NCI-H2107 treated with DMSO at 0.1 percent for 48 hours (cell line): ENCODE results near the gene C2CD4D.
"Not testable (repeated sequence)": the region's sequence is repeated elsewhere in the genome, so short reads cannot be mapped to it uniquely, and the experiment has no call there.

Source experiments
- DNase-seq: peaks from one replicate; lab custom pipeline; 2025; ENCODE audit not compliant: unreplicated experiment; lab: John Stamatoyannopoulos, UW

C2CD4D gene

DNA sequence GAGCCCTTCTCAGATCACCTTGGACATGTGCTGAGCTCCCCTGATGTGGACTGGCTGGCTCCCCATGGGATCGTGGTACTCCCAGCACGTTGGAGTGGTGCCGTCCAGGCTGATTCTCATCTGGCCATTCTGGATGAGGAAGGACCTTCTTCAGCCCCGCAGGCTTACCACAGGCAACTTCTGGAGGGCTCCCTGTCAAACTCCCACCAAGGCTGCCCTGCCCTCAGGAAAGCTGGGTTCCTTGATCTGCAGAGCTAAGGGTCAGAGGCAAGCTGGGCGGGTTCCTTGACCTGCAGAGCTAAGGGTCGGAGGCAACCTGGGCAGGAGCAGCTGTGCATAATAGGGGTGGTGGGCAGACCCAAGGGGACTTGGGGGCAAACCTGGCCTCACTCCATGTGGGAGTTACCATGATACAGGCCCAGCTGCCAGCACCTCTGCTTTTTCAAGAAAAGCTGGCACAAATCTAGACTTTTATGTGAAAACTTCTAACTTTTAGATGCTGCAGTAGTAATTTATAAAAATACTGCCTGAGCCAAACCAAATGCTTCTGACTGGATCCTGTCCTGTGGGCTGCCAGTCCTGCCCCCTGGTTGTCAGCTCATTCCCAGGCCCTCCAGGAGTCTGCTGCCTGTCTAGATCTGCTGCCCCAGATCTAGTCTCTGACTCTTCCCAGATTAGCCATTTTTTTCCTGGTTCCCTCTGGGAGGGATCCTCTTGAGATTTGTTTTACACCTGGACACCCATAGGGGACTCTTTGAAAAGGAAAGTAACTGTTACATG, 19.5 kb upstream of the C2CD4D start:
- DNase-seq = no peak

DNA sequence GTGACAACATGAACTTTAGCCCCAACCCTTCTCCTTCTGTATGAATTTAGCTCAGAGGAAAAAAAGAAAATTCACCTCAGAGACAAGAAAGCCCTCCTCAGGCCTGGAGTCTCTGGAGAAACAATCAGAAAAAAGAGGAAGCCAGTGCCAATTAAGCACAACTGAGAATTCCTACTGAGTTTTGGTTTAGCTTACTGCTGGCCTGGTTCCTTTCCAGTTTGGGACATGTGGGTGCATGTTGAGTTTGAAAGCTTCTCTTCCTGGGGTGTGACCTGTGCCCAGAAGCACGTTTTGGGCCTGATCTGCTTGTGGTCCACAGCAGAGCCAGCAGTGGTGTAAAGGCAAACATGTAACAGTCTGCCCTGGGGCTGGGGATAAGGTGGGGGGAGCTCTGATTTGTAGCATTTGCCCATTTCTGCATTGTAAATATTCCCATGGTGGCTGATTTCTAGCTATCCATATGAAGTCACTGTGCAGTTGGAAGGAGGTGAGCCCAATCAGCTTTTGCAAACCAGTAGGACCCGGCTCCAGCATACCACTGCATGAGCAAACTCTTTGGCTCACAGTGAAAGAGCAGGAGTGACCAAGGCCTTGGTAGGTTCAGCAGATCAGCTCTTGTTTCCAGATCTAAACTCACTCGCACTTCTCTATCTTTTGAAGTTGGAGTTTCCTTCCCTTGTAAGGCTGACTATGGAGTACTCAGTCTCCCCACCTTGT, 18.6 kb upstream of the C2CD4D start:
- DNase-seq = no peak

DNA sequence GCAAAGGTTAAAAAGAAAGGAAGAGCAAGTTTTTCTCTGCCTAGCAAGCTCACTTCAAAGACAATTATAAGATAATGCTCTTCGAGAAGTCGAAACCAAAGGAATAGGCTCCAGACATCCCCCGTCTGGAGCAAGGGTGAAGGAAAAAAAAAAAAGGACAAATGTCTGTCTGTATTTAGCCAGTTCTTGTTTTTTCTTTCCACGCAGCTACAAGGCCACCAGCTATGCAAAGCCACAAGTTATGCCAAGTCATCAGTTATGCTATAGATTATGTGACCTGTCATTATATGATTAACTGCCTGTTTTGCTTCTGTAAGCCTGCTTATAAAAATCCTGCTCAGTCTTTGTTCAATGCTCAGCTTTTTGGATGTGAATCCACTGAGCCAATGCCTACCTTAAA, 16.3 kb upstream of the C2CD4D start:
- no peak for DNase-seq

DNA sequence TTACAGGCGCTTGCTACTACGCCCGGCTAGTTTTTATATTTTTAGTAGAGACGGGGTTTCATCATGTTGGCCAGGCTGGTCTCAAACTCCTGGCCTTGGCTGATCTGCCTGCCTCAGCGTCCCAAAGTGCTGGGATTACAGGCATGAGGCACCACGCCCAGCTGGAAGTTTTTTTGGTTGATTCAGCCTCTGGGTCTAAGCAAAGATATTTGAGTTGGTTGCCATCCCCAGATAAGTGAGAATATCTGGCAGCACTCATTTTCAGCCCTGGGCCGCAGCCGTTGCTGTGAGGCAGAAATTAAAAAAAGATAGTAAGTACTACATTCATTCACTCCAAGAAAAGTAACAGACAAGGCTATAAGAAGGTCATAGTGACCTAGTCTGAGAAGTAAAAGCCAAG, 15.9 kb upstream of the C2CD4D start:
- not testable (repeated sequence) for DNase-seq

DNA sequence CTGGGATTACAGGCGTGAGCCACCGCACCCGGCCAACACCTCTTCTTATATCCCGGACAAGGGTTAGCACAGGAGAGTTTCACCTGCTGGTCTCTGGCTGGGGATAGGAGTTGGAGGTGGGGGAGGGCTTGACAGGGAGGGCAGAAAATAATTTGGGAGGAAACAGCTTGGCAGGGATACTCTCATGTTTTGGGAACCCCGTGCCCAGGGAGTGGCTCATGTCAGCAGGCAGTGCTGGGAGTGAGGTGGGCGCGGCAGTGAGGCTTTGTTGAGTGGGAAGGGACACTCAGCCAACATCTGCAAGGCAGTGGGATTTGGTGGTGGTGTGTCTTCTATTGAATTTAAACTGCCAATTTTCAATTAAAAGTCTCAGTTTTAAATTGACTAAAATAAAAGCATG, 15.0 kb upstream of the C2CD4D start:
- no peak for DNase-seq

DNA sequence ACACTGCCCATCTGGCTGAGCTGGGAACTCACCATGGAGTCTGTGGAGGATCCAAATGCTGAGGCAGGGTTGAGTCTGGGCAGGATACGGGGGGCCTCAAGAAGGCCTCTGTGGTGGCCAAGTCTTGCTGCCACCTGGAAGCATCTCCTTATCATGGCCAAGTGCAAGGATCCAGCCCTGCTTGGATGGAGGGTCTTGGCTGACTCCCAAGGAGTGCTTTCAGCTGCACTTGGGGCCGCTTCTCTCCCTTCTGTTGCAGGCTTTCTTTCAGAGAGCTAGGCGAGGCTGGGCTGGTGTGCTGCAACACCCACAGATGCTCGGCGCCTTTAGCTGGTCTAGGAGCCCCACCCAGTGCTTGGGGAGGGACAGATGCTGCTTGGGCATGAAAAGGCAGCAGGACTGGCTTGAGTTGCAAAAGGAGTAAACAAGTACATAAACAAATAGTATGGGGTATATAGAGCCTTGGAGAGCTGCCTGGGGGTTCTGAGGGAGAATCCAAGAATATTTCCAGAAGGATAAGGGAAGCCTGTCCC, 13.9 kb upstream of the C2CD4D start, which contains the start of gene THEM5:
THEM5 (minus strand) TSS at position 302 of the 533 bp plus-strand sequence; CDS start at position 155, 147 bp downstream.
- no peak for DNase-seq

DNA sequence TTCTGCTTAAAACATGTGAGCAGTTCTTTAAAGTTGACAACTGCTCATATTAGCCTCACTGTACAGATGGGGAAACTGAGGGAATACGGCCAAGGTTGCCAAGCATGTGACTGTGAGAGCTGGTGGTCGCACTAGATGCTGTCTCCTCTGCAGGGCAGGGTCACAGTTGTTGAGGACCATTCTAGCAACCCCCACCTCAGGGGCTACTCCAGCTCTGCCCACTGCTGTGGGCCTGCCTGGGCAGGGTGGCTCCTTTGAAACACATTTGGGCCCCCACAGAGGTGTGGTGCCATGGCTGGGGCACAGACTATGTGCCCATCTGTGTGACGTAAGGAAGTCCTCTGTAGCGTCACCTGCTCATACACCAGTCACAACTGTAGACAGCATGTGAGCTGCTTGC, 13.1 kb upstream of the C2CD4D start:
- no peak for DNase-seq

DNA sequence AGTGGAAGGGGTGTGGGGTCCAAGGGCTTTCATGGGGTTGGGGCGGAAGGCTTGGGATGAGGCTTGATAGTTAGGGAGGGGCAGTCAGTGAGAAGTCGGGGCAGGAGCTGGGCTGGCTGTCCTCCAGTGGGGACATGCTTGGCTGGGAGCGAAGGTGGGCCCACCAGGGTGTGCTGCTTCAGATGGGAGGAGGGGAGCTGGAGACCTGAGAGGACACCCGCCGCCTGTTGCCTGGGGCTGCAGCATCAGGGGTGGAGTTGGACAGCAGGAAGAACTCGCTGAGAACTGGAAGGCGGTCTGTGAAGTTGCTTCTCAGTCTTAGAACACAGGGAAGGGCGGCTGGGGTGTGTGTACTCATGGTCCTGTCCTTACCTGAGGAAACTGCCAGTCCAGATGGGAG, 12.3 kb upstream of the C2CD4D start:
- no peak for DNase-seq

DNA sequence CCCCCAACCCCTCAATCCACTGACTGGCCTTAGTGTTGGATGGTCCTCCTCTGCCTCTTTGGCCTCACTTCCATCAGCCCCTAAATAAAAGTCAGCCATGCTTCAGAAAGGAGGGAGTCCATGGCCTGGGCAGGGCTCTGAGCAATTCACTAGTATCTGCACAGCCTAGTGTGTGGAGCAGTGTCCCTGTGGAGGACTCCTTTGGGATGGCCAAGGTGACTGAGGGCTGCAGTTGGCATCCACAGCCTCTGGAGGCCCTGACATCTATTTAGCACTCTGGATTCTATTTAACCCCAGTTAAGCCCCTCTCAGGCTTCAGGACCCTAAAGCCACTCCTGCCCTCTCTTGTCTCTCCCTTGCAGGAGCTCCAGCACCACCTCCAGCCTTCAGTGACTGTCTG, 10.3 kb upstream of the C2CD4D start:
- DNase-seq = no peak

DNA sequence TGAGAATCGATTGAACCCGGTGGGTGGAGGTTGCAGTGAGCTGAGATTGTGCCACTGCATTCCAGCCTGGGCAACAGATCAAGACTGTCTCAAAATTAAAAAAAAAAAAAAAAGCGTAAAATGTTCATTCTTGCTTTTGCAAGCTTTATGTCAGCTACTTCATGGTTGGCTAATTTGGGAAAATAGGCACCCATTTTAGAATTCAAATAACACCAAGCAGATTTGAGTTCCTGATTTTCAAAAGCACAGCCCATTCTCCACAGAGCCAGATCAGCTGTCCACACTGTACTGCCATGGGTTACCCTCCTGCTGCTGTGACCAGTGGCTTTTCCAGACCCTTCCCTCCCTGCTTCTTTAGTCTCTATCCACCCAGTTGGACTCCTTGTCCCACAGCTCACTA, 9.5 kb upstream of the C2CD4D start:
- no peak for DNase-seq

DNA sequence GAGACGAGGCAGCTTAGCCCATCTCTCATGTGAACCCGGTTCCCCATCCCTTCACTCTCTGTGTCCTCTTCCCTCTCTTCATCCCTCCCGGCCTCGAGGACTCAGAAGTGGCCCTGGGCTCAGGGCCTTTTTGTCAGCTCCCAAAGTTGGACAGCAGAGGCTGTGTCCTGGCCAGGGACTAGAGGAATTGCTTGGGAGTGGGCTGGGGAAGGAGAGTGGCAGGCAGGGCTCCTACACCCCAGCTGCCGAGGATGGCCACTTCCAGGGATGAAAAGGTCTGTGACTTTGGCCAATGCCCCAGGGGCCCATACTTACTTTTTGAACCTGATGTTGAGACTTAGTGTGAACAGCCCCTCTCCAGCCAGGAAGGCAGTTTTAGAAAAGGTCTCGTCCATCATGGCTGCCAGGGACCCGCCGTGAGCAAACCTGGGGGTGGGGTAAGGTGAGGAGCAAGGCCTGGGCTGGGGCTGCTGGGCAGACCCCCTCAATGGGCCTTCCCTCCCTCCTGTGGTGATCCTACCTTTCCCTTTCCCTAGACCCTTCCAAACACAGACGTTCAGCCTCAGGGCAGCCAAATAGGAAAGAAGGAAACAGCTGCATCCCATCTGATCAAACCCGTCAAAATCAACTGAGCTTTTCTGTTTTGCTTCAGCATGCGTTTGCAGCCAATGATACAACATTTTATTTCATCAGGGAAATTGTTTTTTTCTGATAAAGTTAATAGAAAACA, 8.4 kb upstream of the C2CD4D start:
- no peak for DNase-seq

DNA sequence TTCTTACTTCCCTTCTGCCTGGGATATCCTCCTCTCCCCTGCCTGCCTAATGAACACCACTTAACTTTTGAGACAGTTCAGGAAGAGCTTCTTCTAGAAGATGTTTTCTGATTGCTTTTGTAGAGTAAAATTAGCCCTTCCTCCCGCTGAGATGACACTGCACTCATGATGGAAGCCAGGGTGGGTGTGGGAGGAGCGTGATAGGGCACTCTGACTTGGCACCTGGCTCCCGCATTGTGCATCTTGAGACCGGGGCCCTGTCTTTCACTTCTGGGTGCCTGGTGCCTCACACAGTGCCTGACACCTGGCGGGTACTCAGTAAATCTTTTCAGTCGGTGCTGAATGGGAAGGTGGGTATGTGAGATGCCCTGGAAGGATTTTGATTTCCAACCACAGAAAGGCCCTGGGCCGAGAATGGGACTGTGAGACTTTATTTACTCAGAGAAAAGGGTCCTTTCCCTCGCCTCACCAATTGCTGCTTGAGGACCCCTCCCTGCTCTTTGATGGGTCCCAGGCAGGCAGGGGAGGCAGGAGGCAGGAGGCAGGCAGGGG, 7.1 kb upstream of the C2CD4D start:
- no peak for DNase-seq

DNA sequence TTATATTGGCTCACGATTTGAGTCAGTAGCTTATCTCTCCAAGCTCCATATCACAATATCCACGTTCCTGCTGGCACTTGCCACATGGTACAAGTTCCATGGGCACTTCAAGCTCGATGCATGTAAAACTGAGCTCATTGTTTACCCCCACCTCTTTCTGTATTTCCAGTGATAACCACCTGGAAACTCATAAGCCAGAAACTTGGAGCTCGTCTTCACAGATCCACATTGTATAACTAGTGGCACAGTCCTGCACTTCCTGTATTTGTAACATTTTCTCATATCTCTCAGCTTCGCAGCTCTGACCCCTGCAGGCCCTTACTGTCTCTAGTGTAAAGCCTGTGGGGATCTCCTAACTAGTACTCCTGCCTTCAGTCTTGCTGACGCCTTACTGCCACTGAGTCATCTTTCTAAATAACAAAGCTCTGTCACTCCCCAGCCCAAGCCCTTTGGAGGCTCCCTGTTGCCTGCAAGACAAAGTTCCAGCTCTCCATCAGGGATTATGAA, 6.5 kb upstream of the C2CD4D start:
- no peak for DNase-seq

DNA sequence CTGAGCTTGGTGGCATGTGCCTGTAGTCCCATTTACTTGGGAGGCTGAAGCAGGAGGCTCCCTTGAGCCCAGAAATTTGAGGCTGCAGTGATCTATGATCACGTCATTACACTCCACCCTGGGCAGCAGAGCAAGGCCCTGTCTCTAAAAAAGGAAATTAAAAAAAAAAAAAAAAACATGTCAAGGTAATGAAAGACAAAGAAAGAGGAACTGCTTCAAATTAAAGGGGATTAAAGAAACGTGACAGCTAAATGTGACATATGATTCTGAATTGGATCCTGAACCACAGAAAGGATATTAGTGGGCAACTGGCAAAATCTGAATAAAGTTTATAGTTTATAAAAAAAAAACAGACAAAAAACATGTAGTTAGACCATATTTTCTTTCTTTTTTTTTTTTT, 3.8 kb upstream of the C2CD4D start:
- DNase-seq = no peak

DNA sequence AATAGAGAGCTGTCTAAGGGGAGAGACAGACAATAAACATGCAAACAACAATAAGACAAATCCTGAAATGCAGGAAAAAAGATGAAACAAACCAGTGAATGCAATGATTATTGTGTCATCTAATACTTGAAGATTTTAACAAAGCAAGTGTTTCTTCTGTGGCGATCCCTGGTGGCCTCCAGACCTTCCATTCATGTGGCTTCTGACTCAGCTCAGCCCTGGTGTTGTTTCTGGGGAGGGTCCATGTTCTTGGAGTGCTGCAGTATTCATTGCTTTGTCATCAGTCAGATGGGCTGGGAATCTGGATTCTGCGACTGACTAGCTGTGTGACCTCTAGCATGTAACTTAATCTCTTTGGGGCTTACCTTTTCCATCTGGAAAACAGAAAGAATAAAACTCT, 1.5 kb upstream of the C2CD4D start:
- no peak for DNase-seq

DNA sequence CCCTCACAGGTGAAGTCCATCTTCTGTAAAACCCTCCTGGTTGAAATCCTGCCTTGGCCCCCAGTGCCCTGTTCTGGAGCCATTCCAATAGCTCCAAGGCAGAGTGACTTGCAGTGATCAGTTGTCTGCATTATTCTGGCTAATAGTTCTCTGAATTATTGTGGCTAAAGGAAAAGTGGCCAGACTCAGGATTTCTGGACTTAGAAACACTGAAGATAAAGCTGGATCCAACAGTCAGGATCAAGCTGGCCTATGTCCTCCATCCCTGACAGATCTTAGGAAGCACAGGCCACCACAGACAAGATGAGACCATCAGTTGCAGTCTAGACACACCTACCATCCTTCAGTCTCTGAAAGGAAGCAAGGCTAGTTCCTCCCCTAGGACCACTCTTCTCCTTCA, 801 bp upstream of the C2CD4D start:
- no peak for DNase-seq

DNA sequence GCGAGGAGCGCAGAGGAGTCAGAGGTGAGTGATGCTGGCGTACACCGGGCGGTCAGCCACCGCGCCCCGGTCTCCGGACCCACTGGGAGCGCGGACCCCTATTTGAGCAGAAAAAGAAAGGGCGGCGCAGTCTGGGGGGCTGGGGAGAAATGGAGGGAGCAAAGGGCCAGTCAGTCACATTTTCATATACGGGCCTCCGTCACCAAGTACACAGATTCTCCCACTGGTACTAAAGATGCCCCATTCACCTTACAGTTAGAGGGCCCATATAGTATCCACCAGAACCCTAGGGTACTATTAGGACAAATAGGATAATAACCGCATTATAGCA, 573 bp downstream of the C2CD4D start:
- DNase-seq = no peak

DNA sequence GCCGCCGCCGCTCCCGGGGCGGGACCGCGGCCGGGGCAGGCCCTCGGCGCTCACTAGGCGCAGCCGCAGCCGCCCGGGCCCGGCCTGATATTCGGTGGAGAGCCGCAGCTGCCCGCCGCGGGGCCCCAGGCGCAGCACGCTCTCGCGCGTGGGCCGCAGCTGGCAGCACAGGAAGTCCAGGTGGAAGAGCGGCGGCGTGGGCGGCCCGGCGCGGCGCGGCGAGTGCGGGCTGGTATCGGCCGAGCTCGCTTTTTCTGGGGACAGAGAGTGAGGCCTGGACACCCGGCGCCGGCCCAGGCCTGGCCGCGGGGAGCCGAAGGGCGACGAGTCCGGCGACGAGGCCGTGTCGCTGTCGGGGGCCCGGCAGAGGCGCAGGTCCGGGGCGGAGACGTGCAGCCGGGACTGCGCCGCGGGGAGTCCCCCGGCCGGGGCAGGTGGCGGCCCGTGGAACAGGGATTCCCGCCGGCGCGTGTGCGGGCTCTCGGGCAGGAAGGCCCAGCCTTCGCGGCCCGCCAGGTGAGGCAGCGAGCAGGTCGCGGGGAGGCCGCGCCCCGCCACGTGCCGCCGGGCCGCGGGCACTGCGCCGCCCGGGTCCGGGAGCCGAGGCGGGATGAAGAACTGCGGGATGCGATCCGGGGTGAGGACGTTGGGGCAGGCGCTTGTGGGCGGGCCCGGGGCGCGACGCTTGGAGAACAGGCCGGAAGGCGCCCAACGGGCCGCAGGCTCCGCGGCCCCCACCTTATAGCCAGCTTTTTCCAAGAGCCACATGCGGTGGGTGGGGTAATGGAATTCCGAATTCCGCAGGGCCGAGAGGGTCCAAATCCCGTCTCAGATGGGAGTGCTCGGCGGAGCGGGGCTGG, 1.2 kb downstream of the C2CD4D start:
- DNase-seq = no peak

DNA sequence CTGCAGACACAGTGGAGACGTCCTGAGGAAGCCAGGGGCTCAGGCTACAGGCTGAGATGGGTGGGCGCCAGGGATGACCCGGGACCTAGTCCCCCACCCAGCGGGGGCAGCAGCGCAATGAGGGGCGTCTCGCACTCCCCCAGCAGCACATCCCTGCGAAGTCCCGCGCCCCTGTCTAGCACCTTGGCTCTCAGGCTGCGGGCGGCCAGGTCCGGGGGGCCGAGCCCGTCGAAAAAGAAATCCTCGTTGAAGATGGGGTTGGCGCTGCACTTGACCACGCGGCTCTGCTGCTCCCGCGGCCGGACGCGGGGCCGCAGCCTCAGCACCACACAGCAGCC, 1.8 kb downstream of the C2CD4D start:
- no peak for DNase-seq

DNA sequence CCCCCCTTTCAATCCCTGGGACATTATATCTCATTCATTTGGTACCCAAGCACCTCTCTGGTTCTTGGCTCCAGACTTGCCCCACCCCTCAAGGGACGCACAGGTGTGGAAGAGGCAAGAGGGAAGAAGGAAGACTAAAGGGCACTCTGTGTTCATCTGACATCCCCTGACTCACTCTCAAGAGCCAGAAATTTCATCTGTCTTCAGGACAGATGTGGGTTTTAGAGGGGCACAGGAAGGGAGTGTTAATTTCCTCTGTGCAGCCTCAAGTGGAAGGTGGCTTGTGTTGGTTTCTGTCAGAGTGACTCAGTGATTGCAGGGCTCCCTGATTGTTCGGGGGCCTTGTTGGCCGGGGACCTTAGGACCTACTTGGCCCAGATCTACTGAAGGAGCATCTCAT, 2.4 kb downstream of the C2CD4D start:
- no peak for DNase-seq

DNA sequence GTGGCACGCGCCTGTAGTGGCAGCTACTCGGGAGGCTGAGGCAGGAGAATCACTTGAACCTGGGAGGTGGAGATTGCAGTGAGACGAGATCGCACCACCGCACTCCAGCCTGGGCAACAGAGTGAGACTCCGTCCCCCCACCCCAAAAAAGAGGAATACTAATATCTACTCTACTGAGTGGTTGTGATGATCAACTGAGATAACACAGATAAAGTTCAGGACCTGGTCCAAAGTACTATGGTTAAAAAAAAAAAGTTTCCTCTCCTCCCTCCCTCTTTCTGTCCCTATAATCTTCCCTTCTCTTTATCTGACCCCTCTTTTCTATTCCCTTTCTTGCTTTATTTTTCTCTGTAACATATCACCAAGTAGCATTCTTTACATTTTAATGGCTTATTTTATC, 4.0 kb downstream of the C2CD4D start:
- DNase-seq = no peak
